ENCODE measurements around the gene LINC00305. TPM values are rescaled to one million over a fixed set of nuclear protein-coding genes. Genes with fewer than 3 reads are reported as not detected.

The LINC00305 gene
- total RNA-seq, 2 experiments from 2014 or later = not detected

GRCh38 chr18:64137914-64138313 lies 11.0 kb downstream of the LINC00305 start:
- intact Hi-C loops (cut with micrococcal nuclease; ENCODE audit: unreplicated experiment) = no loop called here
- Histone ChIP-seq H4K20me1 (ENCODE audit: insufficient read depth, low read length) (no peaks in the 10 kb centered on the region), H3K4me3 (ENCODE audit: low read depth, low read length, poor library complexity, severe bottlenecking) (no peak overlapping the region), H3K36me3 (ENCODE audit: insufficient read depth, low read length) (no peaks in the 10 kb centered on the region), H3K79me2 (ENCODE audit: insufficient read depth, low read depth, low read length) (no peaks in the 10 kb centered on the region), H3K4me1 (ENCODE audit: insufficient read depth, low read length, poor library complexity, severe bottlenecking) (no peaks in the 10 kb centered on the region), H3K27ac (ENCODE audit: low read depth, low read length, poor library complexity, severe bottlenecking) (no peak overlapping the region), H2AFZ (ENCODE audit: low read length) (no peak overlapping the region), H3K9me3 (ENCODE audit: low read length) (no peaks in the 10 kb centered on the region), H3K9me2 (ENCODE audit: insufficient read depth, low read length) (no peaks in the 10 kb centered on the region), H3K4me2 (ENCODE audit: low read length) (no peak overlapping the region)
- ChIA-PET CTCF (ENCODE audit: unreplicated experiment) (no interaction called here), POLR2A (no interaction called here)
- no peak for DNase-seq (ENCODE audit: low spot score)
- no peak for TF ChIP-seq EZH2phosphoT487 (IDR thresholded peaks at IDR 0.05; ENCODE audit: borderline replicate concordance, low read depth, low read length)
- TF ChIP-seq, protein P1, sequence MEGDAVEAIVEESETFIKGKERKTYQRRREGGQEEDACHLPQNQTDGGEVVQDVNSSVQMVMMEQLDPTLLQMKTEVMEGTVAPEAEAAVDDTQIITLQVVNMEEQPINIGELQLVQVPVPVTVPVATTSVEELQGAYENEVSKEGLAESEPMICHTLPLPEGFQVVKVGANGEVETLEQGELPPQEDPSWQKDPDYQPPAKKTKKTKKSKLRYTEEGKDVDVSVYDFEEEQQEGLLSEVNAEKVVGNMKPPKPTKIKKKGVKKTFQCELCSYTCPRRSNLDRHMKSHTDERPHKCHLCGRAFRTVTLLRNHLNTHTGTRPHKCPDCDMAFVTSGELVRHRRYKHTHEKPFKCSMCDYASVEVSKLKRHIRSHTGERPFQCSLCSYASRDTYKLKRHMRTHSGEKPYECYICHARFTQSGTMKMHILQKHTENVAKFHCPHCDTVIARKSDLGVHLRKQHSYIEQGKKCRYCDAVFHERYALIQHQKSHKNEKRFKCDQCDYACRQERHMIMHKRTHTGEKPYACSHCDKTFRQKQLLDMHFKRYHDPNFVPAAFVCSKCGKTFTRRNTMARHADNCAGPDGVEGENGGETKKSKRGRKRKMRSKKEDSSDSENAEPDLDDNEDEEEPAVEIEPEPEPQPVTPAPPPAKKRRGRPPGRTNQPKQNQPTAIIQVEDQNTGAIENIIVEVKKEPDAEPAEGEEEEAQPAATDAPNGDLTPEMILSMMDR (conservative IDR thresholded peaks at IDR 0.05; ENCODE audit: low read length) = no peak
- no TSS peak for BruUV-seq (replicated peaks)

- DNase-seq (ENCODE audit: low spot score) = no peak
- no peaks in the 10 kb centered on the region for H3K79me2 ChIP-seq (ENCODE audit: insufficient read depth, low read depth, low read length)
- no peak overlapping the region for H3K4me2 ChIP-seq (ENCODE audit: low read length)
- no peaks in the 10 kb centered on the region for H3K36me3 ChIP-seq (ENCODE audit: insufficient read depth, low read length)
- no peak overlapping the region for H3K27ac ChIP-seq (ENCODE audit: low read depth, low read length, poor library complexity, severe bottlenecking)
- ChIA-PET POLR2A (no interaction called here), CTCF (ENCODE audit: unreplicated experiment) (no interaction called here)
- no TSS peak for BruUV-seq (replicated peaks)
- no peaks in the 10 kb centered on the region for H3K9me2 ChIP-seq (ENCODE audit: insufficient read depth, low read length)
- H3K4me1 ChIP-seq (ENCODE audit: insufficient read depth, low read length, poor library complexity, severe bottlenecking) = no peaks in the 10 kb centered on the region
- H4K20me1 ChIP-seq (ENCODE audit: insufficient read depth, low read length) = no peaks in the 10 kb centered on the region
- H3K9me3 ChIP-seq (ENCODE audit: low read length) = no peaks in the 10 kb centered on the region
- TF ChIP-seq, protein P1 (conservative IDR thresholded peaks at IDR 0.05; ENCODE audit: low read length) = no peak
- TF ChIP-seq EZH2phosphoT487 (IDR thresholded peaks at IDR 0.05; ENCODE audit: borderline replicate concordance, low read depth, low read length) = no peak
- H2AFZ ChIP-seq (ENCODE audit: low read length) = no peak overlapping the region
- intact Hi-C loops (cut with micrococcal nuclease; ENCODE audit: unreplicated experiment) = no loop called here
- no peak overlapping the region for H3K4me3 ChIP-seq (ENCODE audit: low read depth, low read length, poor library complexity, severe bottlenecking)
Measured at GRCh38 chr18:64134044-64134747, 14.7 kb downstream of the LINC00305 start.

DNA sequence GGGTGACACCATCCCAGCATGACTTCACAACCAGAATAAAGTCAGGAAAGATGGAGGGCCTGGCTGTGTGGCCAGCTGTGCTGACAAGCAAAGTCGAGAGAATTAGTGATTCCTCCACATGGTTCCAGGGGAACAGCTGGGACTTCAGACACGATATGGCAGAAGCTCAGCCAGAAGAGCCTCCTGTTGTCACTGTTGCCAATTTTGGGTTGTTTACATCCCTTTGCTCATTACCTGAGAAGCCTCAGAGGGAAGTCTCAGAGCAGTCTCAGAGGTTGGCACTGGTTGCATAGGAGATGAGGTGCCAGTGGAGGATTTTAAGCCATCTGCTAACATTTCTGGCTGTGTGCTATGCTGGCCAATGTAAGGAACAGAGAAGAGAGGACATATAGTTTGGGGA lies 16.0 kb downstream of the LINC00305 start:
- no peak for DNase-seq (ENCODE audit: low spot score)
- no peaks in the 10 kb centered on the region for H3K36me3 ChIP-seq (ENCODE audit: insufficient read depth, low read length)
- H3K27ac ChIP-seq (ENCODE audit: low read depth, low read length, poor library complexity, severe bottlenecking) = no peak overlapping the region
- no peak overlapping the region for H3K4me3 ChIP-seq (ENCODE audit: low read depth, low read length, poor library complexity, severe bottlenecking)
- ChIA-PET POLR2A (interaction anchor here (1.1 kb wide), 1 partner anchor 45 kb away, joined by 3 read pairs; no protein-coding TSS in a partner anchor), CTCF (ENCODE audit: unreplicated experiment) (no interaction called here)
- H3K4me2 ChIP-seq (ENCODE audit: low read length) = no peak overlapping the region
- H3K79me2 ChIP-seq (ENCODE audit: insufficient read depth, low read depth, low read length) = no peaks in the 10 kb centered on the region
- H3K9me2 ChIP-seq (ENCODE audit: insufficient read depth, low read length) = no peaks in the 10 kb centered on the region
- intact Hi-C loops (cut with micrococcal nuclease; ENCODE audit: unreplicated experiment) = no loop called here
- H3K9me3 ChIP-seq (ENCODE audit: low read length) = no peaks in the 10 kb centered on the region
- TF ChIP-seq EZH2phosphoT487 (IDR thresholded peaks at IDR 0.05; ENCODE audit: borderline replicate concordance, low read depth, low read length) = no peak
- TF ChIP-seq, protein P1 (conservative IDR thresholded peaks at IDR 0.05; ENCODE audit: low read length) = no peak
- no peaks in the 10 kb centered on the region for H3K4me1 ChIP-seq (ENCODE audit: insufficient read depth, low read length, poor library complexity, severe bottlenecking)
- BruUV-seq (replicated peaks) = no TSS peak
- no peak overlapping the region for H2AFZ ChIP-seq (ENCODE audit: low read length)
- H4K20me1 ChIP-seq (ENCODE audit: insufficient read depth, low read length) = no peaks in the 10 kb centered on the region

Measured in OCI-LY7 (cell line).